Measurements from ENCODE around the gene CCND1.

- no peak for TF ChIP-seq POLR2A (IDR thresholded peaks at IDR 0.05; ENCODE audit: control extremely low read depth in 1 of 2, low read depth in 2 of 2, low read length in 2 of 2)
- no peak for TF ChIP-seq EZH2 (IDR thresholded peaks at IDR 0.05; ENCODE audit: low read depth, low read length, severe bottlenecking)
- no peak for TF ChIP-seq CREB1 (IDR thresholded peaks at IDR 0.05)
- TF ChIP-seq CTCF (IDR thresholded peaks at IDR 0.05; ENCODE audit: control extremely low read depth in 1 of 3, insufficient read depth in 1 of 3, low read depth in 1 of 3, low read length in 3 of 3) = peak; percentile 65 to 74 (median 67)
- no peak for TF ChIP-seq EGR1 (IDR thresholded peaks at IDR 0.05; ENCODE audit: borderline replicate concordance, low read depth, low read length)
- TF ChIP-seq RAD21 (IDR thresholded peaks at IDR 0.05 in 1 of 2, conservative IDR thresholded peaks at IDR 0.05 in 1 of 2; ENCODE audit: low read depth in 2 of 2, low read length in 2 of 2) = peak; percentile 70 to 79
- no peak for TF ChIP-seq CHD2 (IDR thresholded peaks at IDR 0.05; ENCODE audit: low read length)
- no peak for TF ChIP-seq CEBPB (IDR thresholded peaks at IDR 0.05; ENCODE audit: low read depth, low read length)
- TF ChIP-seq JUND (IDR thresholded peaks at IDR 0.05; ENCODE audit: low read length) = no peak
- no peak for TF ChIP-seq EP300 (IDR thresholded peaks at IDR 0.05; ENCODE audit: borderline replicate concordance in 1 of 2, low read depth in 2 of 2, low read length in 2 of 2)
- no peak for TF ChIP-seq RXRA (IDR thresholded peaks at IDR 0.05; ENCODE audit: insufficient read depth, low read depth, low read length)
- TF ChIP-seq TBP (IDR thresholded peaks at IDR 0.05; ENCODE audit: low read depth, low read length) = no peak
- TF ChIP-seq CTBP2 (IDR thresholded peaks at IDR 0.05; ENCODE audit: borderline replicate concordance, insufficient read depth, insufficient read length, low read length) = no peak
These were observed 42.9 kb downstream of the CCND1 start for GRCh38 chr11:69683764-69684333.

Measured in H1 (cell line).